H9 (cell line): ENCODE results near the gene DNAJC8. TPM values are rescaled to one million over a fixed set of nuclear protein-coding genes. Genes with fewer than 3 reads are reported as not detected.

Experiments
- DNase-seq: peaks from one replicate; pipeline ENCODE4 v3.0.0-alpha.2; 2017
- H2AFZ ChIP-seq: one replicate; pipeline ENCODE4 v1.6.1; 2013; ENCODE audit warnings: mild to moderate bottlenecking, low read length, control low read depth, moderate library complexity
- H2AK5ac ChIP-seq: 2 replicates; pipeline ENCODE4 v1.6.1; 2013; ENCODE audit warnings: low read length, control low read depth, mixed read lengths; ENCODE audit not compliant: insufficient read length
- H2BK120ac ChIP-seq: one replicate; pipeline ENCODE4 v1.6.1; 2013; ENCODE audit warnings: low read depth, mild to moderate bottlenecking, low read length, control low read depth, inconsistent platforms; ENCODE audit not compliant: poor library complexity, severe bottlenecking
- H2BK12ac ChIP-seq: 2 replicates; pipeline ENCODE4 v1.6.1; 2013; ENCODE audit warnings: low read length, control low read depth, mixed read lengths, low read depth; ENCODE audit not compliant: insufficient read length
- H2BK15ac ChIP-seq: 2 replicates; pipeline ENCODE4 v1.6.1; 2013; ENCODE audit warnings: low read depth, low read length, control low read depth
- H2BK20ac ChIP-seq: one replicate; pipeline ENCODE4 v1.6.1; 2013; ENCODE audit warnings: low read depth, mild to moderate bottlenecking, low read length, control low read depth, inconsistent platforms; ENCODE audit not compliant: poor library complexity, severe bottlenecking
- H2BK5ac ChIP-seq: 2 replicates; pipeline ENCODE4 v1.6.1; 2013; ENCODE audit warnings: low read length, control low read depth, mixed read lengths; ENCODE audit not compliant: insufficient read length
- H3K14ac ChIP-seq: 2 replicates; pipeline ENCODE4 v1.6.1; 2013; ENCODE audit warnings: low read length, control low read depth; ENCODE audit not compliant: insufficient read depth
- H3K18ac ChIP-seq: 2 replicates; pipeline ENCODE4 v1.6.1; 2013; ENCODE audit warnings: low read depth, mild to moderate bottlenecking, mixed read lengths, low read length, control low read depth; ENCODE audit not compliant: insufficient read length
- H3K23ac ChIP-seq: 2 replicates; pipeline ENCODE4 v1.6.1; 2013; ENCODE audit warnings: low read length, control low read depth, mixed read lengths, low read depth; ENCODE audit not compliant: insufficient read length
- H3K23me2 ChIP-seq: 2 replicates; pipeline ENCODE4 v1.6.1; 2013; ENCODE audit warnings: low read depth, mild to moderate bottlenecking, mixed read lengths, low read length, control low read depth; ENCODE audit not compliant: insufficient read length, poor library complexity, severe bottlenecking
- H3K27ac ChIP-seq: 2 replicates; pipeline ENCODE4 v1.5.1; 2013; ENCODE audit warnings: low read length, control low read depth, mixed read lengths, low read depth; ENCODE audit not compliant: insufficient read length
- H3K27me3 ChIP-seq: 2 replicates; pipeline ENCODE4 v1.6.1; 2013; ENCODE audit warnings: low read length, control low read depth, inconsistent platforms; ENCODE audit not compliant: insufficient read depth
- H3K4ac ChIP-seq: 2 replicates; pipeline ENCODE4 v1.6.1; 2013; ENCODE audit warnings: low read depth, mild to moderate bottlenecking, control low read depth, inconsistent platforms, low read length, moderate library complexity
- H3K4me1 ChIP-seq: 2 replicates; pipeline ENCODE4 v1.6.1; 2013; ENCODE audit warnings: low read length, control low read depth, inconsistent platforms; ENCODE audit not compliant: insufficient read depth
- H3K4me2 ChIP-seq: 2 replicates; pipeline ENCODE4 v1.6.1; 2013; ENCODE audit warnings: low read length, control low read depth, mixed read lengths; ENCODE audit not compliant: insufficient read length, insufficient read depth
- H3K56ac ChIP-seq: 2 replicates; pipeline ENCODE4 v1.6.1; 2013; ENCODE audit warnings: low read depth, mild to moderate bottlenecking, mixed read lengths, low read length, control low read depth; ENCODE audit not compliant: insufficient read length
- H3K79me1 ChIP-seq: 2 replicates; pipeline ENCODE4 v1.6.1; 2013; ENCODE audit warnings: low read depth, mild to moderate bottlenecking, moderate library complexity, low read length, control low read depth, inconsistent platforms; ENCODE audit not compliant: insufficient read depth, poor library complexity, severe bottlenecking
- H3K79me2 ChIP-seq: 2 replicates; pipeline ENCODE4 v1.6.1; 2013; ENCODE audit warnings: low read length, control low read depth, inconsistent platforms; ENCODE audit not compliant: insufficient read depth
- H3K9ac ChIP-seq: 2 replicates; pipeline ENCODE4 v1.6.1; 2013; ENCODE audit warnings: low read length, control low read depth, mixed read lengths; ENCODE audit not compliant: insufficient read length; ENCODE audit errors: extremely low read depth
- H3K9me3 ChIP-seq: one replicate; pipeline ENCODE4 v1.6.1; 2013; ENCODE audit warnings: low read depth, low read length, inconsistent platforms; ENCODE audit not compliant: control insufficient read depth
- H3T11ph ChIP-seq: one replicate; pipeline ENCODE4 v1.6.1; 2013; ENCODE audit warnings: mild to moderate bottlenecking, low read length, control low read depth, inconsistent platforms
- H4K20me1 ChIP-seq: one replicate; pipeline ENCODE4 v1.6.1; 2013; ENCODE audit not compliant: control insufficient read depth, insufficient read length, insufficient read depth
- H4K5ac ChIP-seq: 2 replicates; pipeline ENCODE4 v1.6.1; 2013; ENCODE audit warnings: low read depth, mild to moderate bottlenecking, mixed read lengths, low read length, control low read depth; ENCODE audit not compliant: insufficient read length
- H4K8ac ChIP-seq: replicated peaks from 2 replicates; pipeline ENCODE4 v1.6.1; 2013; ENCODE audit warnings: low read length, control low read depth, mixed read lengths, low read depth; ENCODE audit not compliant: insufficient read length
- H4K91ac ChIP-seq: 2 replicates; pipeline ENCODE4 v1.6.1; 2013; ENCODE audit warnings: low read depth, mild to moderate bottlenecking, moderate library complexity, mixed read lengths, low read length, control low read depth; ENCODE audit not compliant: insufficient read length
- H3K27ac Mint-ChIP-seq, 3 experiments: 2 replicates in 2 of 3; 3 replicates in 1 of 3; pipeline ENCODE4 v1.8.0; 2020 to 2021; ENCODE audit warnings: mixed read lengths in 3 of 3, mild to moderate bottlenecking in 1 of 3, moderate library complexity in 1 of 3
- H3K27me3 Mint-ChIP-seq: 2 replicates; pipeline ENCODE4 v1.8.0; 2021; ENCODE audit warnings: low read depth, mild to moderate bottlenecking, moderate library complexity, mixed read lengths
- H3K36me3 Mint-ChIP-seq, 3 experiments: 2 replicates in 2 of 3; 3 replicates in 1 of 3; pipeline ENCODE4 v1.8.0; 2020 to 2021; ENCODE audit warnings: low read depth in 3 of 3, mixed read lengths in 3 of 3; ENCODE audit not compliant: insufficient read depth in 1 of 3
- H3K4me1 Mint-ChIP-seq, 2 experiments: 2 replicates each; pipeline ENCODE4 v1.8.0; 2020; ENCODE audit warnings: mixed read lengths in 2 of 2
- H3K4me3 Mint-ChIP-seq, 2 experiments: 2 replicates in 1 of 2; 3 replicates in 1 of 2; pipeline ENCODE4 v1.8.0; 2020 to 2021; ENCODE audit warnings: mild to moderate bottlenecking in 2 of 2, mixed read lengths in 2 of 2, moderate library complexity in 1 of 2
- H3K9me3 Mint-ChIP-seq, 2 experiments: 2 replicates in 1 of 2; 3 replicates in 1 of 2; pipeline ENCODE4 v1.8.0; 2020; ENCODE audit warnings: mild to moderate bottlenecking in 2 of 2, mixed read lengths in 2 of 2, moderate library complexity in 1 of 2
- CTCF ChIP-seq: fragments of 200-600 bp; sonication (generic); conservative IDR thresholded peaks from 3 replicates; pipeline ENCODE4 v1.8.0; 2021; ENCODE audit warnings: antibody characterized with exemption, mild to moderate bottlenecking
- WGBS: extraction: QIAGEN DNeasy Blood & Tissue Kit; methylation state at CpG from one replicate; pipeline ENCODE4 v1.1.7; 2013; ENCODE audit warnings: missing lambda C conversion rate, low lambda C conversion rate, mixed read lengths; ENCODE audit not compliant: insufficient read length; ENCODE audit errors: extremely low coverage; 5-methylcytosine and 5-hydroxymethylcytosine counted together
- total RNA-seq: library from RNA; stranded (reverse); gene quantifications from 2 replicates; pipeline ENCODE4 v1.2.1, GENCODE V29; 2021

Gene DNAJC8
- total RNA-seq, 1 experiment from 2014 or later: 132 TPM

DNA sequence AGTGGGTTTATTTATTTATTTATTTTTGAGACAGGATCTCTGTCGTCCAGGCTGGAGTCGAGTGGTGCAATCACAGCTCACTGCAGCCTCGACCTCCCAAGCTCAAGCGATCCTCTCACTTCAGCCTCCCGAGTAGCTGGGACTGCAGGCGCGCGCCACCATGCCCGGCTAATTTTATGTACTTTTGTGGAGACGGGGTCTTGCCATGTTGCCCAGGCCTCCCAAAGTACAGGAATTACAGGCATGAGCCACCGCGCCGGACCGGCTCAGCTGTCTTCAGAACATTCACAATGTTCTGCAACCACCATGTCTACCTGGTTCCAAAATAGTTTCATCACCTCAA is 406 bp upstream of the DNAJC8 start:
- H3K27ac Mint-ChIP-seq: peak overlapping the region in 1 of 3 experiments; percentile 87; a peak in 2 of 7 replicates
- Histone ChIP-seq H2BK15ac (no peak overlapping the region), H3K4me2 (no peak overlapping the region)

More for the DNA sequence above, 406 bp upstream of the DNAJC8 start:
- Histone ChIP-seq H2BK5ac (no peak overlapping the region), H3T11ph (no peak overlapping the region), H3K18ac (no peak overlapping the region), H3K14ac (no peak overlapping the region), H4K20me1 (no peaks in the 10 kb centered on the region), H3K27ac (no peak overlapping the region), H4K91ac (no peak overlapping the region), H3K56ac (no peak overlapping the region), H3K79me2 (peaks cover 16% of the 10 kb centered on the region; the same call in 1 of the 2 replicates), H3K23me2 (peaks cover 14% of the 10 kb centered on the region), H3K9ac (no peak overlapping the region), H2AFZ (no peak overlapping the region), H3K4me1 (no peaks in the 10 kb centered on the region), H3K23ac (no peak overlapping the region), H2BK12ac (no peak overlapping the region), H2BK120ac (no peak overlapping the region), H2AK5ac (no peak overlapping the region), H3K79me1 (peaks cover 8% of the 10 kb centered on the region), H3K9me3 (no peaks in the 10 kb centered on the region), H3K27me3 (no peaks in the 10 kb centered on the region), H2BK20ac (no peak overlapping the region), H4K8ac (no peak overlapping the region), H4K5ac (no peak overlapping the region), H3K4ac (no peak overlapping the region)
- Mint-ChIP-seq H3K27me3 (no peaks in the 10 kb centered on the region), H3K36me3 (peaks cover 8 to 17% (median 11%) of the 10 kb centered on the region in 3 experiments; a peak in 6 of 7 replicates), H3K9me3 (peaks cover 0 to 3% of the 10 kb centered on the region in 2 experiments; a peak in 1 of 5 replicates), H3K4me1 (peaks cover 4 to 9% of the 10 kb centered on the region in 2 experiments; a peak in 3 of 4 replicates), H3K4me3 (peak overlapping the region; percentile 97 to 99; a peak in 4 of 5 replicates)
- no peak for DNase-seq
- WGBS: no CpG with 5 or more reads among the region's 14 CpGs
- TF ChIP-seq CTCF: no peak
